Measurements from ENCODE around the gene NODAL.

The NODAL gene

DNA sequence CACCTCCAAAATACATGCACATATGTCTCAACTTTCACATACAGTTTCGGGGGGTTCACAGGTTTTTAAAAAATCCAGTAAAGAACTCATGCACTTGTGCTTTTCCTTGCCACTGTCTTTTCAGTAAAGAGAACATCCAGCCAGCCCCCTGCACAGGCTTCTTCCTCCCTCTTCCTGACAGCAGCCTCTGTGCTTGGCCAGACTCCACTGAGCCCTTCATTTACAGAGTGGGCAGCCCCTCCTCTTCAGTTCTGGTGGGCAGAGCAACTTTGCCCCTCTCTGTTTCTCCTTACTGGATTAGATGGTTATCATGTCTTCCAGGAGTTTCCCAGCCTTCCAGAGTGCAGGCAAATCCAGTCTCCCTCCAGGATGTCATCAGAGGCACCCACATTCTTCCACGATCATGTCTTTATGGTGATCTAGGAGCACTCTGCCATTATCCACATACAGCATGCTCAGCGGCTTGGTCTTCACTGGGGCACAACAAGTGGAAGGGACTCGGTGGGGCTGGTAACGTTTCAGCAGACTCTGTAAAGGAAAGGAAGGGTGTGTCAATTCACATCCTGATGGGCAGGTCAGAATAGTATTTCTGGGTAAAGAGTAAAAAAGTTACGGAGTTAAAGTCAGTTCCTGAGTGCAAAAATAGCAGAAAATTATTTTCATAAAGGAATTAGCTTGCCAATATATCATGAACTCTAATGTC, 8.8 kb downstream of the NODAL start:
- DNase-seq (ENCODE audit: low spot score) = peak; percentile 6

DNA sequence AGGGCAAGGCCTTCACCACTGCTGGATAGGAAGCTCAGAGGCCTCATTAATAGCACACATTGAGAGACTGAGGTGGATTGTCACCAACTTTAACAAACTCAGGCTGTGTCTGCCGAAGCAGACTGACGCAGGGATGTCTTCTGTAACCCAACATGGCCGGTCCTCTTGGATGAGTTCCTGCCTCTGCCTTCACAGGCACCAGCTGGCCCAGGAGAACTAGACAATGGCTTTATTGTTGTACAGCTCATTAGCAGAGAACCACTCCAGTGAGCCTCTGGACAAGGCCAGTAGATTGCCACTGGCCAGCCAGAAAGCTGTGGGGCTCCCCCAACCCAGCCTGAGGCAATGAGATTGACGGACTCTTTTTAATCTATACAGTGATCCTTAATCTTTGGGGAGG, 9.4 kb downstream of the NODAL start:
- no peak for DNase-seq (ENCODE audit: low spot score)

DNA sequence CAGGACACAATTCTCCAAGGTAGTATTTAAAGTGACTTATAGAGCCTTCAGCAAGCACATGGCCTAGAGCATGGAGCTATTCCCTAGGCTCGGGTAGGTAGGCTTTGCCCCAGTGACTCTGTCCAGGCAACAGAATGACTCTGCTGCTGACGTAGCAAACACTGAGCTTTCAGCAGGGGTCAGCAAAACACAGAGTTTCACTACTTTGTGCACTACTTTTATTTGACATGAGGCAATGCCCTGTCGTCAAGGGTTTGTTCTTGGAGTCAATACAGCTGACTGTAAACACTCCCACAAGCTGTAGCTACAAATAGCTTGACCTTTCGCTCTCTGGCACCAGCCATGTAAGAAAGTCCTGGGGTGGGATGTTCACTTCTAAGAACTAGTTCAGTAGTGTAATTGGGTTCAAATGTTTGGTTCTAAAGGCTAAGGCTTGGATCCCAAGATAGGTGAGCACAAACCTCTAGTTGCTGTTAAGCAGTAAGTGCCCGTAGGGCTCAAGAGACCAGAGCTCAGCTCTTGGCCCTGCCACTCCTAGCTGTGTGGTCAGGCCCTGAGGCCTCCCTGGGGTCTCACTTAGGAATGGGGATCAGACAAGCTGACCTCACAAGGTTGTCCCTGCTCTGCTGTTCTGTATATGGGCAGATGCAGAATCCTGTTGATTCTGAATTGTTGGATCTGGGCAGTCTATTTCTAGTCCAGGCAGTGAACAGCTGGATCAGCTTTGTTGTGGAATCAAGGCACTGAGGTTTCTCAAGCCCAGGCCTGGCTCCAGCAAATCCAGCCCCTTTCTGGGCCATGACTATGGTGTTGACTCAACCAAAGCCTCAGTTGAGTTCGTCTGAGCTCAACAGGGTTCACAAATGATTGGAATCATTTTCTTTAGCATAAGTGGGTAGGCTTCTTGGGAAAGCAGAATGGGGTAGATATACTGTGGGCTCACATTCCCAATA, 10.7 kb downstream of the NODAL start:
- DNase-seq (ENCODE audit: low spot score) = no peak

DNA sequence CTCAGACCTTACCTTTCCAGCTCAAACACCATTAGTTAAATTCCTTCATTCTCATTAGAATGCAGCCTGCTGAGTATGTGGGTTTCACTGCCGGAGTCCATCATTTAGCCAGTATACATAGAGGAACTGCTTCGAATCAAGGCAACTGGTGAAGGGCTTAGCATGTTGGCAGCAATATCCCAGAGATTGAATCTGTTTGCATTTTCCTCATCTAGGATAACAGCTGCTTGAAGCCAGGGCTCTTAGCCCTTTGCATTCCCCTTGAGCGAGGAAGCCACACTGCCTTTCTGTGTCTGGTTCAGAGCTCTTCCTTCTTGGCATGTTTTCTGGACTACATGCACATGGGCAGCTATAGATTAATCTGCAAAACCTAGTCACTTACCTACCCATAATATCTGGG, 14.7 kb downstream of the NODAL start:
- DNase-seq (ENCODE audit: low spot score) = no peak

DNA sequence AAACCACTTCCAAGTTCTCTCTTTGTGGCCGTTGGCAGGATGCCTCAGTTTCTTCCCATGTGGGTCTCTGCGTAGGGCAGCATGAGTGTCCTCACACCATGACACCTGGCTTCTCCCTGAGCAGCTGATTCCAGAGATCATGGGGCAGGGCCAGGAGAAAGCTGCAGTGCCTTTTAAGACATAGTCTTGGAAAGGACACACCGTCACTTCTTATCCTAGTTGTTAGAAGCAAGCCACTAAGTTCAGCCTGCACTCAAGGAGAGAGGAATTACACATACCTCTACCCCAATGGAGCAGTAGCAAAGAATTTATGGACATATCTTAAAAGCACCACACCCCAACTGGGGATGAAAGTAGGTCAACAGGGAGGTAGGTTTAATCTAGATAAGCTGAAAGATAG, 16.4 kb downstream of the NODAL start:
- DNase-seq (ENCODE audit: low spot score) = no peak

DNA sequence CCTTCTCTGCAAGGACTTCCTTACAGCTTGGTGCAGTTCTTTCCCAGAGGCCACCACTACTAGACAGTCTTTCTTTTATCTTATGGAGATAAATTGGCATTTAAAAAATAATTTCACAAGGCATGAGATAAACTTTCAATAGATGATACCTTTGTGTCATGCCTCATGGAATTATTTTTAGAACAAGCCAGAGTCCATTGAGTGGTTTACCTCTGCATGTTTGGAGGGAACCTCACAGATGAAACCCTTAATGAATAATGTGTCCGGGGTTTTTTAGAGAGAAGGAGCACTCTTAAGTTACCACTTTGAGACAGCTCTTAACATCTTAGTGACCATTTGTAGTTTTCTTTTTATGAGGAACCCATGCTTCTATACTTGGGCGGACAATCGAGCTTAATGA, 17.2 kb downstream of the NODAL start:
- no peak for DNase-seq (ENCODE audit: low spot score)

DNA sequence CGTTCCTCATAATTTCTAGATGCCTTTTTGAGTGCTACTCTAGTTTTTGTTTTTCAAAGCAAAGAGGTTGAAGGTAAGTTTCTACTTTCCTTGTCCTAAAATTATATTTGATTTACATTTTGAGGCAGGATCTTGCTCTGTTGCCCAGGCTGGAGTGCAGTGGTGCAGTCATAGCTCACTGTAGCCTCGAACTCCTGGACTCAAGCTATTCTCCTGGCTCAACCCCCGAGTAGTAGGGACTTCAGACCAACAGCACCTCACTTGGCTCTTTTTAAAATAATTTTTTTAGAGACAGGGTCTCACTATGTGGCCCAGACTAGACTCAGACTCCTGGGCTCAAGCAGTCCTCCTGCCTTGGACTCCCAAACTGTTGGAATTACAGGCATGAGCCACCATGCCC, 22.8 kb downstream of the NODAL start:
- no peak for DNase-seq (ENCODE audit: low spot score)

DNA sequence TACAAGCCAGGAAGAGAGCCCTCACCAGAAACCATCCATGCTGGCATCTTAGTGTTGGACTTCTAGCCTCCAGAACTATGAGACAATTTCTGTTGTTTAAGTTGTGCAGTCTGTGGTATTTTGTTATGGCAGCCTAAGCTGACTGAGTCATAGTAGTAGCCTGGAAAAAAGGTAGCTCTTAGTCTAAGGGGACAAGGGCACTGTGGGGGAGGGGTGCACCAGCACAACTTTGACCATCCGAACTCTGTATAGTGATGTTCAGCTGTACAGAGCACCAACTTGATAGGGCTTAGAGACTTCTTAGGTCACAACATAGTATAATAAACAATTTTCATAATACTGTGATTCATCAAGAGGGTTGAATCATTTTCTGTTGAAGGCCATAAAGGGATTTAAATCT, 23.3 kb downstream of the NODAL start:
- DNase-seq (ENCODE audit: low spot score) = no peak

DNA sequence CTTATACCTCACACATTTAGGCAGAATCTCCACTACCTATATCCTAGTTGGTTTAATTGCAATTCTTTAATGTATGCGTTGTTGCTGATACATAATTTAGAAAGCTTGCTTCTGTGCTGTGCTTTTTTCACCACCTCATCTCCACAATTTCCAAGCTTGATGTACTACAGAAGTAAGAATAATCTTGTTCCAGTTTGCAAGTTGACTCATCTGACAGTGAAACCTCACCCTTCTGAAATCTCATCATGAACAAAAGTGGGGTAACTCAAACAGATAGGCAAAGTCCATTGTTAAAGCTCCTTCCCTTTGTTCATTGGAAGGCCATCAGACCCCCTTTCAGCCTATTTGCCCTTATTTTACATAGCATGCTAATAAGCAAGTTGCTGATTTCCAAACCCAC, 23.9 kb downstream of the NODAL start:
- no peak for DNase-seq (ENCODE audit: low spot score)

DNA sequence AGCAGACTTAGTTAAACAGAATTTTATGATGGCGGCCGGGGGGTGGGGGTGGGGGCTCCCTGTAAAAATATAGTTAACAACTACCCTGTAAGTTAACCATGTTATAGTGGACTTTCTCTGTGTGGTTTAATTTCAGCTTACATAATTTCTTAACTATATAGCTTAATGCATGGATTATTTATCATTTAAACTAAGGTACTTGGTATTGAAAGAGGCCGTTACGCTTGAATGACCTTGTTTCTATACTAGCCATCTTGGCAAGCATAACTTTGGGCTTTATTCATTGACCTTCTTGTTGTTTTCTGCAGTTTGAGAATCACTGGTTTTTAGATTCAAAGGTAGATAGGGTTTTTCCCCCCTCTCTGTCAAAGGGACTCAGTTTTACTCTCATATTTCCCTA, 29.1 kb downstream of the NODAL start:
- DNase-seq (ENCODE audit: low spot score) = no peak

DNA sequence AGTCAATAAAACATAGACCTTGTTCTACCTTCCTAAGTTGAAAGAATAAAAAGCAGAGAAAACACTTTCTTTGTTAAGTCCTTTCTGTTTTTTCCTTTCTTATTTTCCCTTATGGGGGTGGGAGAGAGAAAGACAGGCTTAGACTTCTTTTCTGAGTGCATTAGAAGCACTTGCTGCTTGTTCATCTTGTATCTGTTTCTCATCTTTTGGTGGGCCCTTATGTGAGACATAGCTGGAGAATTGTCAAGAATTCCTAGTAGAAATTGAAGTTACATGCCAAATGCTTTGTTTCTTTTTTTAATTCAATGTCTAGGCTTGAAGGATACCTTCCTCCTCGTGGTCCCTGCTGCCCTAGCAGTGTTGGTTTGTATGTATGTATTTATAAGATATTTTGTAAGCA, 30.9 kb downstream of the NODAL start:
- DNase-seq (ENCODE audit: low spot score) = no peak

DNA sequence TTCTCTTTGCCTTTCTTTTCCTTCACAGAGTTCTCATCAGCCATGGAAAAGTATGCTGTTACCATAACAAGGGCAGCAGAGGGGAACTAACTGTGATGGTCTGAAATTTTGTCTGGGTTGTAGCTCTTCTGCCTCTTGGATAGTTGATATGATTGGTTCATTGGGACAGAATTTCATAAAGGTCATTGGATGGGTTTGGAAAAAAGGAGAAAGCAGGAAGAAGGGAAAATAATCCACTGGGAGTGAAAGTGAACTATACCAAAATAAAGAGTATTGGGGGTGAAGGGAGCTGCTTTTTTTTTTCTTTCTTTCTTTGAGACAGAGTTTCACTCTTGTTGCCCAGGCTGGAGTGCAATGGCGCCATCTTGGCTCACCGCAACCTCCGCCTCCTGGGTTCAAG, 31.7 kb downstream of the NODAL start:
- no peak for DNase-seq (ENCODE audit: low spot score)

DNA sequence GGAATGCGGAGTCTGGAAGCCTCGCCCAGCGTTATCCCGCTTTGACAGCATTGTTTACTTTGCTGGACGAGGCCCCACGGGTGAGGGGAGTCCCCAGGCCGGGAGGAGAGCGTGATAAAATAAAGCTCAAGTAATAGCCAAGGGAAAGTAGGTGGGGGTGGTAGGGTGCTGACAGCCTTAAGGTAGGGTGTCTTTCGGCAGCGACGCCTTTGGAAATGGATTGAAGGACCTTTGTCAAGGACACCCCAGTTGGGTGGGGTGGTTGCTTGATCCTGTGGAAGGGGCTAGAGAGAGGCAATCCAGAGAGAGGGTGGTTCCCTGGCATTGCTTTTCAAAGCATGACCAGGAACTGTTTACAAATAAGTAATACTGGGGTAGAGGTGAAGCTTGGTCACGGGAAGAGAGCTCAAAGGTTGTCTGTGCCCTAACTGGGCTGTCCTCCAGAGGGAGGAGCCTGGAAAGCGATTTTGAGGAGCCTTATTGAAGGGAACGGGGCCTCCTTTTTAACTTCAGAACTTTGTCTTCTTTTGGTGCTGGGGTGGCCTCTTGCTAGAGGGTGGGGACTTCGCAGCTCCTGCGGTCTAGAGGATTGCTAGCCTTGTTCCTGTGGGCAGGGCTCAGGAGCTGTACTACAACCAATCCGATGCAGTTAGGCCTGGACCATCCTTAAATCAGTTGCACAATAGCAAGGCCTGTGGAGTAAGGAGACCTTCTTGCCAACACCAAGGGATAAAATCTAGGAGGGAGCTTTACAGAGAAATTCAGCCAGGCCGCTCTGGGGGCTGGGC, 36.2 kb downstream of the NODAL start:
- DNase-seq (ENCODE audit: low spot score) = peak; percentile 26

DNA sequence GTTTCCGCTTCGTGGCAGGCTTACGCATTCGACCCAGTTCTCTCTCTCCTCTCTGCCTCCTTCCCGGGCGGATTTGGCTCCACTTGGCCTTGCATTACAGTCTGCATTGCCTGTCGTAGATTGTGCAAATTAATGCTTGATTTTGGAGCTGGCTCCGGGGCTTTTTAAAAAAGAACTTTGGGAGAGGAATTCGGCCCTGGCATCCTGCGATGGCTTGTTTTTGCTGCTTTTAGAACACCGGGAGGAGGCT, 36.8 kb downstream of the NODAL start:
- no peak for DNase-seq (ENCODE audit: low spot score)

DNA sequence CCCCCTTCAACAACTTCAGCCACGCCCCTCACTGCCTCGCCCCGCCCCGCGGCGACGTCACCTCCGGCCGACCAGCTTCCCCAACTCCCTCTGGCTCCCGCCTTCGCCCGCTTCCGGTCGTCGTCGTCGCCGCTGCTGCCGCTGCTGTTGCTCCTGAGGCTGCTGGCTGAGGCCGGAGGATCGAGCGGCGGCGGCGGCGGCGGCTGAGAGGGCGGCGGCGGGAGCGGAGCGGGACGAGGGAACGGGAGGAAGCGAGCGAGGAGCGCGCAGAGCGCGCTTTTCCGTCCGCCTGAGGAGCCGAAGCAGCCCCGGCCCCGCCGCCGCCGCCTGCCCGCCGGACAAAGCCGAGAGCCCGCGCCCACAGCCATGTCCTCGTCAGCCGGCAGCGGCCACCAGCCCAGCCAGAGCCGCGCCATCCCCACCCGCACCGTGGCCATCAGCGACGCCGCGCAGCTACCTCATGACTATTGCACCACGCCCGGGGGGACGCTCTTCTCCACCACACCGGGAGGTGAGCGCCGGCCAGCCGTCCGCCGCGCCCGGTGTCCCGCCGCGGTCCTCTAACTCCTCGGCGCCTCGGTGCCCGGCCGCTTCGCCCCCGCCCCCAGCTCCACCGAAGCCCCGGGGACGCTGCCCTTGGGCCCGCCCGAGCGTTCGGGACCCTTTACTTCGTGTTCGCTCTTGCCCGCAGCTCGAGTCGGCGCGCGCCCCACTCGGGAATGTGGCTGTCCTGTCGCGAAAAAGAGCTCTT, 37.3 kb downstream of the NODAL start, which contains the start of gene EIF4EBP2:
Gene EIF4EBP2, plus strand, starts transcription at position 110 of the 751 bp plus-strand sequence. Its CDS starts 257 bp downstream, at position 367.
- peak; percentile 97 for DNase-seq (ENCODE audit: low spot score)

DNA sequence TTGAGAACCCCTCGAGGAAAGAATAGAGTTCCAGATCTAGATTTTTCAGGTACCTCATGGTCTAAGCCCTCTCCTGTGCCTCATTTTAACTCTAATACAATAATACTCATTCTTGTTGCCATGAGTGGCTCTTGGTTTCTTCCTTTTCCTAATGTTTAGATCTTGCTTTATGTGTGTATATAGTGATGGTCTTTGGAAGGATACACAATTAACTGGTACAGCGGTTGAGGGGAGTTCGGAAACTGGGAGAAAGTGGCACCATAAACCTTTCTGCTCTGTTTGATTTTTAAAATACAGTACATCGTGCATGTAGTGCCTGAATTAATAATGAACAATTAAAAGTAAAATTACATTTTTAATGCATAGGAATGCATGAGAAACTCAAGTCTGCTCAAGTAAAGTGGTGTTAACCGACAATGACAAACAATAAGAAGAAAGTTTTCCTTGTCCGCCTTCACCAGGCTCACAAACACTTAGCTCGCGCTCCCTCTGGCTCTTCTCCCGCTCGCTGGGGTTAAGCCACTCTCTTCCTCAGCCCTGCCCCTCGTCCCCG, 37.9 kb downstream of the NODAL start:
- no peak for DNase-seq (ENCODE audit: low spot score)

DNA sequence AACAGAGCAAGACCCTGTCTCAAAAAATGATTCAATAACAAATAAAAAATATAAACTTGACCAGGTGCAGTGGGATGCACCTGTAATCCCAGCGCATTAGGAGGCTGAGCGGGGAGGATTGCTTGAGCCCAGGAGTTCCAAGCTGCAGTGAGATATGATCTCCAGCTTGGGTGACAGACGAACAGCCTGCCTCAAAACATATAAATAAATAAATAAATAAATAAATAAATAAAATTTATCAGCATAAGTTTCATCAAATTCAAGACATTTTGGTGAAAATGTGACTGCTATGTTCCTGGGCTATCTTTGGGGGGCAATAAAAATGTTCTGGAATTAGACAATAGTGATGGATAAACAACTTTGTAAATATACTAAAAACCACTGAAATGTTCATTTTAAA, 42.3 kb downstream of the NODAL start:
- no peak for DNase-seq (ENCODE audit: low spot score)

DNA sequence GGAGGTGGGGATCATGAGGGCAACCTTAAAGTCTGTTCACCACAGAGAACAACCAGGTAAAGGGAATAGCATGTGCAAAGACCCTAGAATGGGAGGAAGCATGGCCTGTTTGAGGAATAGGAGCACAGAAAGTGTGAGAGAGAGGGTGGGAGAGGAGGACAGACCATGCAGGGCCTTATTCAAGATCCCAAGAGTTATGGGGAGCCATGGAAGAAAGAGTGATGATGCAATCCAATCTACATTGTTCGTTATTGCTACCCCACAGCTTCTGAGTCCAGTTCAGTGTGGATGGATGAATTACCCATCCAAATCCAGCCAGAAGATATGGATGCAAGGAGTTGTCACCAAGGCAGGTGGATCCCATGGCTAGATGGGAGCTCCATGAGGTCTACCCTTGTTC, 45.3 kb downstream of the NODAL start:
- no peak for DNase-seq (ENCODE audit: low spot score)

DNA sequence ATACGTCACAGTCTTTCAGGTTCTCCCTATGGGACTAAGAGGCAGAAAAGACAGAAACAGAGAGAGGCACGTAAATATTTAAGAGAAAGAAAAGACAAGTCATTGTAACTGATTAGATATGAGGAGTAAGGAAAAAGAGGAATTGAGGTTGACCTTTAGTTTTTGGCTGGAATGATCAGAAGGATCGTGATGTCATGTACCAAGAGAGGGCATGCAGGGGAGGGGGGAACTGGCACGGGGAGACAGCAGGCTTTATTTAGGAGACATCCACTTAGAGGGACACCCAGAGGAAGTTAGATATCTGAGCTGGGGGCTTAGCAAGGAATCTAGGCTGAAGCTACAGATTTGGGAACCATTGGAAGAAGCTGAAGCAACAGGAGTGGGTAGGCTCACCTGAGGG, 49.8 kb downstream of the NODAL start:
- DNase-seq (ENCODE audit: low spot score) = no peak

Data from CD4-positive, alpha-beta T cell treated with Interleukin-15 for 4 hours (primary cell).